B cell (primary cell): Measurements from ENCODE around the gene MYRIP.
"Not testable (repeated sequence)": the region's sequence is repeated elsewhere in the genome, so short reads cannot be mapped to it uniquely, and the experiment has no call there.

Experiments
- CTCF ChIP-seq: fragments of 200-600 bp; IDR thresholded peaks from one replicate; pipeline ENCODE4 v1.8.0; 2022; ENCODE audit warnings: antibody characterized with exemption, mild to moderate bottlenecking
- EZH2 ChIP-seq: IDR thresholded peaks from 2 replicates; pipeline ENCODE4 v1.6.1; 2012; ENCODE audit warnings: borderline replicate concordance, low read depth, mild to moderate bottlenecking, moderate library complexity, low read length; ENCODE audit not compliant: insufficient read depth, poor library complexity, severe bottlenecking

- not testable (repeated sequence) for TF ChIP-seq CTCF, EZH2
Observed at GRCh38 chr3:39778168-39778567, 31.2 kb upstream of the MYRIP start.
